Measurements from ENCODE around the gene LEO1. TPM values are rescaled to one million over a fixed set of nuclear protein-coding genes. Genes with fewer than 3 reads are reported as not detected.

Gene LEO1
- total and polyA plus RNA-seq, 2 of the 13 experiments (the other 11 are each of a cell fraction or from before 2014, with no cell fraction given), result 17.0 to 60.3 TPM

GRCh38 chr15:51971375-51972133, at the start of gene LEO1 (continued):
- TF ChIP-seq, protein P1, sequence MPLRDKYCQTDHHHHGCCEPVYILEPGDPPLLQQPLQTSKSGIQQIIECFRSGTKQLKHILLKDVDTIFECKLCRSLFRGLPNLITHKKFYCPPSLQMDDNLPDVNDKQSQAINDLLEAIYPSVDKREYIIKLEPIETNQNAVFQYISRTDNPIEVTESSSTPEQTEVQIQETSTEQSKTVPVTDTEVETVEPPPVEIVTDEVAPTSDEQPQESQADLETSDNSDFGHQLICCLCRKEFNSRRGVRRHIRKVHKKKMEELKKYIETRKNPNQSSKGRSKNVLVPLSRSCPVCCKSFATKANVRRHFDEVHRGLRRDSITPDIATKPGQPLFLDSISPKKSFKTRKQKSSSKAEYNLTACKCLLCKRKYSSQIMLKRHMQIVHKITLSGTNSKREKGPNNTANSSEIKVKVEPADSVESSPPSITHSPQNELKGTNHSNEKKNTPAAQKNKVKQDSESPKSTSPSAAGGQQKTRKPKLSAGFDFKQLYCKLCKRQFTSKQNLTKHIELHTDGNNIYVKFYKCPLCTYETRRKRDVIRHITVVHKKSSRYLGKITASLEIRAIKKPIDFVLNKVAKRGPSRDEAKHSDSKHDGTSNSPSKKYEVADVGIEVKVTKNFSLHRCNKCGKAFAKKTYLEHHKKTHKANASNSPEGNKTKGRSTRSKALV (CRISPR knock-in tag; IDR thresholded peaks at IDR 0.05), result 0 out of 2 replicates have a peak, but pooled peaks have one; percentile 58
- TF ChIP-seq ZNF264 (CRISPR knock-in tag; IDR thresholded peaks at IDR 0.05) (peak; percentile 93), TRIM24 (CRISPR knock-in tag; IDR thresholded peaks at IDR 0.05) (no peak), MAFG (CRISPR knock-in tag; IDR thresholded peaks at IDR 0.05) (no peak), EP300 (IDR thresholded peaks at IDR 0.05; ENCODE audit: low read depth in 2 of 2, low read length in 2 of 2) (no peak), EP300 (CRISPR knock-in tag; IDR thresholded peaks at IDR 0.05; ENCODE audit: borderline replicate concordance) (0 out of 2 replicates have a peak, but pooled peaks have one; percentile 24), ZNF569 (CRISPR knock-in tag; IDR thresholded peaks at IDR 0.05; ENCODE audit: borderline replicate concordance) (no peak), YEATS4 (CRISPR knock-in tag; IDR thresholded peaks at IDR 0.05; ENCODE audit: borderline replicate concordance) (peak; percentile 83), ZSCAN5A (CRISPR knock-in tag; IDR thresholded peaks at IDR 0.05; ENCODE audit: borderline replicate concordance) (no peak), PHF21A (CRISPR knock-in tag; IDR thresholded peaks at IDR 0.05) (peak; percentile 86), ZBTB14 (CRISPR knock-in tag; IDR thresholded peaks at IDR 0.05) (peak; percentile 57; the same call in 1 of the 2 replicates), DR1 (CRISPR knock-in tag; IDR thresholded peaks at IDR 0.05) (peak; percentile 81), ADNP (CRISPR knock-in tag; IDR thresholded peaks at IDR 0.05) (0 out of 2 replicates have a peak, but pooled peaks have one; percentile 40), ZNF704 (CRISPR knock-in tag; IDR thresholded peaks at IDR 0.05; ENCODE audit: borderline replicate concordance) (peak; percentile 89), ZNF235 (CRISPR knock-in tag; IDR thresholded peaks at IDR 0.05; ENCODE audit: borderline replicate concordance) (0 out of 2 replicates have a peak, but pooled peaks have one; percentile 64), ZNF232 (CRISPR knock-in tag; IDR thresholded peaks at IDR 0.05; ENCODE audit: borderline replicate concordance) (peak; percentile 82; the same call in 1 of the 2 replicates), MED1 (CRISPR knock-in tag; IDR thresholded peaks at IDR 0.05) (peak; percentile 78), ZSCAN31 (CRISPR knock-in tag; IDR thresholded peaks at IDR 0.05; ENCODE audit: low read depth) (peak; percentile 17; the same call in 1 of the 2 replicates), SCMH1 (CRISPR knock-in tag; IDR thresholded peaks at IDR 0.05; ENCODE audit: borderline replicate concordance) (no peak)
- TF ChIP-seq, protein P2, sequence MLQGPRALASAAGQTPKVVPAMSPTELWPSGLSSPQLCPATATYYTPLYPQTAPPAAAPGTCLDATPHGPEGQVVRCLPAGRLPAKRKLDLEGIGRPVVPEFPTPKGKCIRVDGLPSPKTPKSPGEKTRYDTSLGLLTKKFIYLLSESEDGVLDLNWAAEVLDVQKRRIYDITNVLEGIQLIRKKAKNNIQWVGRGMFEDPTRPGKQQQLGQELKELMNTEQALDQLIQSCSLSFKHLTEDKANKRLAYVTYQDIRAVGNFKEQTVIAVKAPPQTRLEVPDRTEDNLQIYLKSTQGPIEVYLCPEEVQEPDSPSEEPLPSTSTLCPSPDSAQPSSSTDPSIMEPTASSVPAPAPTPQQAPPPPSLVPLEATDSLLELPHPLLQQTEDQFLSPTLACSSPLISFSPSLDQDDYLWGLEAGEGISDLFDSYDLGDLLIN (CRISPR knock-in tag; IDR thresholded peaks at IDR 0.05; ENCODE audit: borderline replicate concordance), result peak; percentile 92; the same call in 1 of the 2 replicates
- TF ChIP-seq, protein P3, sequence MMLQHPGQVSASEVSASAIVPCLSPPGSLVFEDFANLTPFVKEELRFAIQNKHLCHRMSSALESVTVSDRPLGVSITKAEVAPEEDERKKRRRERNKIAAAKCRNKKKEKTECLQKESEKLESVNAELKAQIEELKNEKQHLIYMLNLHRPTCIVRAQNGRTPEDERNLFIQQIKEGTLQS (CRISPR knock-in tag; IDR thresholded peaks at IDR 0.05), result peak; percentile 21; the same call in 1 of the 2 replicates

All from HepG2 (cell line).